ENCODE measurements around the gene XPNPEP2.

Gene XPNPEP2

GRCh38 chrX:129719268-129719667 is 19.5 kb upstream of the XPNPEP2 start:
- DNase-seq (ENCODE audit: insufficient read length, low spot score) (no peak), FAIRE-seq (no peak)
- TF ChIP-seq CTCF (IDR thresholded peaks at IDR 0.05; ENCODE audit: insufficient read depth, missing control alignments) = no peak

GRCh38 chrX:129719931-129720530 is 18.7 kb upstream of the XPNPEP2 start:
- no peak for DNase-seq (ENCODE audit: insufficient read length, low spot score)
- TF ChIP-seq CTCF (IDR thresholded peaks at IDR 0.05; ENCODE audit: insufficient read depth, missing control alignments) = no peak
- FAIRE-seq = no peak

- TF ChIP-seq CTCF (IDR thresholded peaks at IDR 0.05; ENCODE audit: insufficient read depth, missing control alignments) = no peak
- FAIRE-seq = no peak
- no peak for DNase-seq (ENCODE audit: insufficient read length, low spot score)
Measured at GRCh38 chrX:129720741-129721140, 18.0 kb upstream of the XPNPEP2 start.

GRCh38 chrX:129721414-129721813 is 17.4 kb upstream of the XPNPEP2 start:
- no peak for TF ChIP-seq CTCF (IDR thresholded peaks at IDR 0.05; ENCODE audit: insufficient read depth, missing control alignments)
- DNase-seq (ENCODE audit: insufficient read length, low spot score) (no peak), FAIRE-seq (no peak)

- no peak for DNase-seq (ENCODE audit: insufficient read length, low spot score)
- no peak for FAIRE-seq
- TF ChIP-seq CTCF (IDR thresholded peaks at IDR 0.05; ENCODE audit: insufficient read depth, missing control alignments) = no peak
Measured at GRCh38 chrX:129721870-129722269, 16.9 kb upstream of the XPNPEP2 start.

- no peak for TF ChIP-seq CTCF (IDR thresholded peaks at IDR 0.05; ENCODE audit: insufficient read depth, missing control alignments)
- FAIRE-seq (no peak), DNase-seq (ENCODE audit: insufficient read length, low spot score) (no peak)
Measured at GRCh38 chrX:129723511-129723910, 15.3 kb upstream of the XPNPEP2 start.

GRCh38 chrX:129724754-129725153 is 14.0 kb upstream of the XPNPEP2 start:
- DNase-seq (ENCODE audit: insufficient read length, low spot score) = no peak
- no peak for TF ChIP-seq CTCF (IDR thresholded peaks at IDR 0.05; ENCODE audit: insufficient read depth, missing control alignments)
- FAIRE-seq = no peak
